Natural killer cell (primary cell): ENCODE measurements around the gene JMJD1C. TPM values are rescaled to one million over a fixed set of nuclear protein-coding genes. Genes with fewer than 3 reads are reported as not detected.

Experiments used
- ATAC-seq, 3 donors: fragments of 150-1000 bp in 2 of 3; fragments of 200-7000 bp in 1 of 3; cut with Tn5 transposase; 1 replicate in 1 of 3; 2 replicates in 2 of 3; pipeline ENCODE4 v1.10.0; 2021; ENCODE audit warnings: mild to moderate bottlenecking in 2 of 3, moderate library complexity in 2 of 3
- DNase-seq, 2 donors: peaks; one replicate each; pipeline versions ENCODE4 v3.0.0 to v3.0.0-alpha.2; 2013 to 2021; ENCODE audit warnings: mixed read lengths in 1 of 2
- H3K27ac ChIP-seq: one replicate; pipeline ENCODE4 v1.5.1; 2013; ENCODE audit warnings: mild to moderate bottlenecking, low read length
- H3K27me3 ChIP-seq: one replicate; pipeline ENCODE4 v1.6.1; 2013; ENCODE audit warnings: low read length; ENCODE audit not compliant: control insufficient read depth, insufficient read depth
- H3K36me3 ChIP-seq: one replicate; pipeline ENCODE4 v1.6.1; 2013; ENCODE audit warnings: low read length; ENCODE audit not compliant: control insufficient read depth, insufficient read depth
- H3K4me1 ChIP-seq: one replicate; pipeline ENCODE4 v1.6.1; 2013; ENCODE audit warnings: low read length; ENCODE audit not compliant: control insufficient read depth, insufficient read depth
- H3K4me3 ChIP-seq: one replicate; pipeline ENCODE4 v1.5.1; 2013; ENCODE audit warnings: low read length
- H3K9me3 ChIP-seq: one replicate; pipeline ENCODE4 v1.6.1; 2013; ENCODE audit warnings: low read length; ENCODE audit not compliant: control insufficient read depth, insufficient read depth
- H3K27ac Mint-ChIP-seq, 2 donors: one replicate each; pipeline ENCODE4 v1.8.0; 2022; ENCODE audit warnings: mild to moderate bottlenecking in 2 of 2, mixed read lengths in 2 of 2, moderate library complexity in 1 of 2
- H3K27me3 Mint-ChIP-seq, 2 donors: one replicate each; pipeline ENCODE4 v1.8.0; 2022; ENCODE audit warnings: low read depth in 2 of 2, mixed read lengths in 2 of 2
- H3K36me3 Mint-ChIP-seq: one replicate; pipeline ENCODE4 v1.8.0; 2022; ENCODE audit warnings: mixed read lengths
- H3K4me1 Mint-ChIP-seq, 2 donors: one replicate each; pipeline ENCODE4 v1.8.0; 2022; ENCODE audit warnings: mixed read lengths in 2 of 2
- H3K4me3 Mint-ChIP-seq: one replicate; pipeline ENCODE4 v1.8.0; 2022; ENCODE audit warnings: mild to moderate bottlenecking, moderate library complexity, mixed read lengths
- H3K9me3 Mint-ChIP-seq, 2 donors: one replicate each; pipeline ENCODE4 v1.8.0; 2022; ENCODE audit warnings: mixed read lengths in 2 of 2
- WGBS: methylation state at CpG from one replicate; pipeline ENCODE4 v1.1.7; 2013; ENCODE audit warnings: missing lambda C conversion rate; ENCODE audit not compliant: insufficient coverage; 5-methylcytosine and 5-hydroxymethylcytosine counted together
- intact Hi-C: fragments of 100-400 bp; cut with micrococcal nuclease; formaldehyde crosslinking; loops from one replicate; pipeline ENCODE4 v1.14.2; 2022
- total RNA-seq, 4 donors: library from RNA; stranded (reverse); fragments of 120-200 nt in 1 of 4; gene quantifications; one replicate each; pipeline versions ENCODE4 v1.2.3 to v1.2.4, GENCODE V29; 2013 to 2022
- TF ChIP-seq, protein P1 (sequence below): fragments of 200-600 bp; IDR thresholded peaks from one replicate; pipeline ENCODE4 v1.8.0; 2022; ENCODE audit warnings: antibody characterized with exemption

Gene JMJD1C
- total RNA-seq, 3 donors from 2014 or later (not counting 1 experiment from before 2014, with no cell fraction given) = 125 to 208 (median 156) TPM

DNA sequence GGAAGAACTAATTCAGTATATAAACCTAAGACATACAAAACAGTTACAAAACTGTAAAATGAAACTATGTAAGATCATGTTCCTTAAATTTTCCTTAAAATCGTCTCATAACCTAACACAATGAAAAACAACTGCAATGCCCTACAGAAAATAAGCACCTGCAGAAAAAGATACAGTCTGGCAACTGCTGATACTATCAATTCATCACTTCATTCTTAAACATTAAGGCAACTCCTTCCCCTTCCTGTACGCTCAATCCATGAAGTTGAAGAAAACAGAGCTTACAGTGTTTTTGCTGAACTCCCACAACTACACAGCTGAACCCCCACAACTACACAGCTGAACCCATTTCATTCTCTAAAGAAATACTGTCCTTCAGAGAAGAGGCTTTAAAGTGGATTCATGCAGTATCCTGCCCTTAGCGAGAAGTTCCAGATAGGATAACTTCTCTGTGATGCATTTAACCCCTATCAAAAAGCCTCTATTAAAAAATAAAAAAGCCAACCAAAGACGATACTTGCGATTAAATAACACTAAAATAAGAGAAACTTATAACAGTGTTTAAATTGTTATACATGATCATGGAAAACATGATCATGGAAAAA, 50.0 kb downstream of the JMJD1C start:
- H3K9me3 Mint-ChIP-seq = no peaks in the 10 kb centered on the region
- H3K27me3 Mint-ChIP-seq = no peaks in the 10 kb centered on the region
- WGBS = 70% methylated on average over 3 of the region's 5 CpGs
- intact Hi-C loops = no loop called here
- no peak overlapping the region for H3K4me3 ChIP-seq
- H3K4me1 ChIP-seq = no peaks in the 10 kb centered on the region
- no peaks in the 10 kb centered on the region for H3K9me3 ChIP-seq
- no peak for DNase-seq
- TF ChIP-seq, protein P1, sequence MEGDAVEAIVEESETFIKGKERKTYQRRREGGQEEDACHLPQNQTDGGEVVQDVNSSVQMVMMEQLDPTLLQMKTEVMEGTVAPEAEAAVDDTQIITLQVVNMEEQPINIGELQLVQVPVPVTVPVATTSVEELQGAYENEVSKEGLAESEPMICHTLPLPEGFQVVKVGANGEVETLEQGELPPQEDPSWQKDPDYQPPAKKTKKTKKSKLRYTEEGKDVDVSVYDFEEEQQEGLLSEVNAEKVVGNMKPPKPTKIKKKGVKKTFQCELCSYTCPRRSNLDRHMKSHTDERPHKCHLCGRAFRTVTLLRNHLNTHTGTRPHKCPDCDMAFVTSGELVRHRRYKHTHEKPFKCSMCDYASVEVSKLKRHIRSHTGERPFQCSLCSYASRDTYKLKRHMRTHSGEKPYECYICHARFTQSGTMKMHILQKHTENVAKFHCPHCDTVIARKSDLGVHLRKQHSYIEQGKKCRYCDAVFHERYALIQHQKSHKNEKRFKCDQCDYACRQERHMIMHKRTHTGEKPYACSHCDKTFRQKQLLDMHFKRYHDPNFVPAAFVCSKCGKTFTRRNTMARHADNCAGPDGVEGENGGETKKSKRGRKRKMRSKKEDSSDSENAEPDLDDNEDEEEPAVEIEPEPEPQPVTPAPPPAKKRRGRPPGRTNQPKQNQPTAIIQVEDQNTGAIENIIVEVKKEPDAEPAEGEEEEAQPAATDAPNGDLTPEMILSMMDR = no peak
- no peaks in the 10 kb centered on the region for H3K36me3 ChIP-seq
- no peak overlapping the region for H3K4me3 Mint-ChIP-seq
- peaks cover 10% of the 10 kb centered on the region in 2 donors for H3K4me1 Mint-ChIP-seq
- no peak overlapping the region for H3K27ac ChIP-seq
- no peak overlapping the region for H3K27ac Mint-ChIP-seq
- no peak for ATAC-seq
- H3K27me3 ChIP-seq = no peaks in the 10 kb centered on the region
- H3K36me3 Mint-ChIP-seq = no peaks in the 10 kb centered on the region

DNA sequence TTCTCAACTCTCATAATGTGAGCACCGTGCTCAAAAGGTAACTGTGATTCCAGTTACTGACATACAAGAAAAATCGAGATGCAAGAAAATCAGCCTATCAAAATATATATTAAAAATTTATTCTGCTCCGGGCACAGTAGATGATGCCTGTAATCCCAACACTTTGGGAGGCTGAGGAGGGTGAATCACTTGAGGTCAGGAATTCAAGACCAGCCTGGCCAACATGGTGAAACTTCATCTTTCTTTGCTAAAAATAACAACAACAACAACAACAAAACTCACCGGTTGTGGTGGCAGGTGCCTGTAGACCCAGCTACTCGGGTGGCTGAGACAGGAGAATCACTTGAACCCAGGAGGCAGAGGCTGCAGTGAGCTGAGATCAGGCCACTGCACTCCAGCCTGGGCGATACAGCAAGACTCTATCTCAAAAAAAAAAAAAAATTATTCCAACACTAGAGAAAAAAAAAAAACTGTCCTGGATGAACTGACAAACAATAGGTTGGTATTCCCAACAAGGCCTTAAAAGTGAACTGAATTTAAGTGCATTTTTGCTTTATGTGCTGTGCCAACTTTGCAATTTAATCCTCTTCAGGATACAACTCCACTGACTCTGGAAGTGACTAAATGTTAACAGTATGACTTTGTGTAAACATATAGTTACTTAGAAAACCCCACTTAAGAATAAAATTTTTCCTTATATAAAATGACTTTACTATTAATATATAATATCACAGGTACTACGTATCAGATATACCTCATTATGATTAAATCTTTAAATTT, 51.1 kb downstream of the JMJD1C start:
- no peaks in the 10 kb centered on the region for H3K27me3 ChIP-seq
- H3K27me3 Mint-ChIP-seq = no peaks in the 10 kb centered on the region
- 98% methylated on average over 5 of the region's 7 CpGs for WGBS
- H3K27ac ChIP-seq = no peak overlapping the region
- no peaks in the 10 kb centered on the region for H3K36me3 Mint-ChIP-seq
- H3K27ac Mint-ChIP-seq = no peak overlapping the region
- H3K4me1 Mint-ChIP-seq = peaks cover 6 to 10% of the 10 kb centered on the region in 2 donors
- no peaks in the 10 kb centered on the region for H3K9me3 ChIP-seq
- H3K4me3 Mint-ChIP-seq = no peak overlapping the region
- H3K4me3 ChIP-seq = no peak overlapping the region
- DNase-seq = no peak
- ATAC-seq = no peak
- no peaks in the 10 kb centered on the region for H3K9me3 Mint-ChIP-seq
- no peaks in the 10 kb centered on the region for H3K36me3 ChIP-seq
- no peaks in the 10 kb centered on the region for H3K4me1 ChIP-seq
- intact Hi-C loops = no loop called here
- TF ChIP-seq, protein P1 = no peak

DNA sequence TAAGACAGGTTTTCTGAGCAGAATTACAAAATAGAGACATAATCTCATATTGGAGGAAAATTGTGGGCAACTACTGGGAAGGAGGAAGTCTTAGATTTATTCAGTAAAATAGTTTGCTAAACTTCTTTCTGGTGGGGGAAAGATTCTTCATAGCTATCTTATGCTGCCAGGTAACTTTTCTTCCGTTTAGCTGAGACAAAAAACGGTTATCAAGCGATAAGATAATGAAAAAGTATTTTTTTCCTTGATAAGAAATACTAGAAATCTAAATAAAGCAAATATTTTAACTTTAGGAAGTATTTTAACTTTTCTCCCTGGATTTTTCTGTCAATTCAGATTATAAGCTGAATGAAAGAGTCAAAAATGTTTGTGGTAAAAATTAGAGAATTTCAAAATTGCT, 52.3 kb downstream of the JMJD1C start:
- Mint-ChIP-seq H3K4me3 (no peak overlapping the region), H3K4me1 (peaks cover 6 to 10% of the 10 kb centered on the region in 2 donors), H3K27ac (no peak overlapping the region), H3K9me3 (no peaks in the 10 kb centered on the region), H3K36me3 (no peaks in the 10 kb centered on the region), H3K27me3 (no peaks in the 10 kb centered on the region)
- intact Hi-C loops = no loop called here
- no peaks in the 10 kb centered on the region for H3K27me3 ChIP-seq
- H3K36me3 ChIP-seq = no peaks in the 10 kb centered on the region
- DNase-seq (no peak), ATAC-seq (no peak)
- TF ChIP-seq, protein P1 = no peak
- H3K27ac ChIP-seq = no peak overlapping the region
- H3K4me3 ChIP-seq = no peak overlapping the region
- no CpG with 5 or more reads among the region's 3 CpGs for WGBS
- no peaks in the 10 kb centered on the region for H3K4me1 ChIP-seq
- no peaks in the 10 kb centered on the region for H3K9me3 ChIP-seq
